ENCODE data around the gene RASGRF2. TPM values are rescaled to one million over a fixed set of nuclear protein-coding genes. Genes with fewer than 3 reads are reported as not detected.

RASGRF2 gene
- total and polyA plus RNA-seq, 10 donors = 0.74 to 13.9 (median 8.8) TPM

GRCh38 chr5:81035522-81035921 is 75.4 kb downstream of the RASGRF2 start:
- Histone ChIP-seq H3K27me3 (replicated peaks in 1 of 7) (no peaks in the 10 kb centered on the region), H3K4me3 (no peak overlapping the region), H3K4me1 (no peaks in the 10 kb centered on the region), H3K36me3 (no peaks in the 10 kb centered on the region), H3K9me3 (peaks cover 0 to 26% (median 16%) of the 10 kb centered on the region in 8 donors), H3K27ac (no peak overlapping the region)
- no peak for DNase-seq
- WGBS, 5 donors = 88 to 96% (median 96%) methylated on average over 2 of the region's 2 CpGs
- TF ChIP-seq CTCF (IDR thresholded peaks at IDR 0.05 in 8 of 11, conservative IDR thresholded peaks at IDR 0.05 in 3 of 11) = no peak
- TF ChIP-seq POLR2A (IDR thresholded peaks at IDR 0.05) = no peak
- intact Hi-C loops (cut with DNase I; ENCODE audit: low total_unique reads) = no loop called here

GRCh38 chr5:81038495-81038894 is 78.3 kb downstream of the RASGRF2 start:
- Histone ChIP-seq H3K4me3 (no peak overlapping the region), H3K9me3 (peaks cover 0 to 26% (median 16%) of the 10 kb centered on the region in 8 donors), H3K36me3 (no peaks in the 10 kb centered on the region), H3K27me3 (replicated peaks in 1 of 7) (no peaks in the 10 kb centered on the region), H3K27ac (no peak overlapping the region), H3K4me1 (no peaks in the 10 kb centered on the region)
- intact Hi-C loops (cut with DNase I; ENCODE audit: low total_unique reads) = no loop called here
- DNase-seq = no peak
- TF ChIP-seq POLR2A (IDR thresholded peaks at IDR 0.05) = no peak
- WGBS, 5 donors = 85 to 98% (median 93%) methylated on average over 1 of the region's 1 CpG

- Histone ChIP-seq H3K9me3 (no peaks in the 10 kb centered on the region), H3K27ac (no peak overlapping the region), H3K4me1 (no peaks in the 10 kb centered on the region), H3K4me3 (no peak overlapping the region), H3K36me3 (no peaks in the 10 kb centered on the region), H3K27me3 (replicated peaks in 1 of 7) (no peaks in the 10 kb centered on the region)
- intact Hi-C loops (cut with DNase I; ENCODE audit: low total_unique reads) = no loop called here
- no peak for DNase-seq
- 82 to 92% (median 88%) methylated on average over 4 of the region's 4 CpGs for WGBS, 5 donors
- TF ChIP-seq POLR2A (IDR thresholded peaks at IDR 0.05) (no peak), POLR2AphosphoS5 (IDR thresholded peaks at IDR 0.05) (no peak), CTCF (IDR thresholded peaks at IDR 0.05 in 8 of 11, conservative IDR thresholded peaks at IDR 0.05 in 3 of 11) (no peak)
Observed at GRCh38 chr5:81044868-81045267, 84.7 kb downstream of the RASGRF2 start.

- Histone ChIP-seq H3K36me3 (no peaks in the 10 kb centered on the region), H3K4me3 (no peak overlapping the region), H3K4me1 (no peaks in the 10 kb centered on the region), H3K27ac (no peak overlapping the region), H3K27me3 (replicated peaks in 1 of 7) (no peaks in the 10 kb centered on the region), H3K9me3 (no peaks in the 10 kb centered on the region)
- no peak for TF ChIP-seq POLR2A (IDR thresholded peaks at IDR 0.05)
- no peak for TF ChIP-seq CTCF (IDR thresholded peaks at IDR 0.05 in 8 of 11, conservative IDR thresholded peaks at IDR 0.05 in 3 of 11)
- no peak for TF ChIP-seq POLR2AphosphoS5 (IDR thresholded peaks at IDR 0.05)
- intact Hi-C loops (cut with DNase I; ENCODE audit: low total_unique reads) = no loop called here
- no peak for DNase-seq
Observed at GRCh38 chr5:81045389-81045807, 85.2 kb downstream of the RASGRF2 start.

GRCh38 chr5:81046041-81046440 is 85.9 kb downstream of the RASGRF2 start:
- no peak overlapping the region for H3K27ac ChIP-seq
- no peaks in the 10 kb centered on the region for H3K27me3 ChIP-seq (replicated peaks in 1 of 7)
- intact Hi-C loops (cut with DNase I; ENCODE audit: low total_unique reads) = no loop called here
- WGBS, 5 donors = 79 to 91% (median 84%) methylated on average over 2 of the region's 2 CpGs
- H3K4me1 ChIP-seq = no peaks in the 10 kb centered on the region
- no peaks in the 10 kb centered on the region for H3K9me3 ChIP-seq
- H3K36me3 ChIP-seq = no peaks in the 10 kb centered on the region
- H3K4me3 ChIP-seq = no peak overlapping the region
- TF ChIP-seq POLR2A (IDR thresholded peaks at IDR 0.05) = no peak
- no peak for DNase-seq

Data from spleen (tissue), 11 donors.